HL-60 (cell line): ENCODE measurements around the gene RPL35A.

Experiments used
- DNase-seq, 2 experiments: peaks; one replicate each; pipeline ENCODE4 v3.0.0-alpha.2; 2010 to 2020; ENCODE audit warnings: low read depth in 1 of 2, low spot score in 1 of 2
- H3K27ac ChIP-seq: fragments of 250-450 bp; sonication (Bioruptor Pico); replicated peaks from 2 replicates; pipeline ENCODE4 v1.5.1; 2020; ENCODE audit warnings: mild to moderate bottlenecking, moderate library complexity
- H3K27me3 ChIP-seq: fragments of 250-450 bp; sonication (Bioruptor Pico); 2 replicates; pipeline ENCODE4 v1.5.1; 2021; ENCODE audit warnings: mild to moderate bottlenecking, moderate library complexity; ENCODE audit not compliant: insufficient read depth, poor library complexity, severe bottlenecking
- H3K4me3 ChIP-seq: replicated peaks from 2 replicates; pipeline ENCODE4 v1.5.1; 2011; ENCODE audit warnings: mild to moderate bottlenecking, control low read depth, low read length; ENCODE audit not compliant: insufficient read depth
- CTCF ChIP-seq: IDR thresholded peaks from one replicate; pipeline ENCODE4 v1.5.1; 2011; ENCODE audit warnings: low read length, control low read depth, inconsistent platforms; ENCODE audit not compliant: insufficient read depth
- GABPA ChIP-seq: IDR thresholded peaks from 2 replicates; pipeline ENCODE4 v1.6.1; 2012; ENCODE audit warnings: low read depth
- POLR2AphosphoS5 ChIP-seq: IDR thresholded peaks from 2 replicates; pipeline ENCODE4 v1.6.1; 2012; ENCODE audit warnings: low read depth
- REST ChIP-seq: IDR thresholded peaks from 2 replicates; pipeline ENCODE4 v1.6.1; 2012; ENCODE audit warnings: low read depth; ENCODE audit not compliant: insufficient replicate concordance
- SPI1 ChIP-seq: IDR thresholded peaks from 2 replicates; pipeline ENCODE4 v1.6.1; 2012; ENCODE audit warnings: low read depth, mild to moderate bottlenecking, borderline replicate concordance

RPL35A gene

DNA sequence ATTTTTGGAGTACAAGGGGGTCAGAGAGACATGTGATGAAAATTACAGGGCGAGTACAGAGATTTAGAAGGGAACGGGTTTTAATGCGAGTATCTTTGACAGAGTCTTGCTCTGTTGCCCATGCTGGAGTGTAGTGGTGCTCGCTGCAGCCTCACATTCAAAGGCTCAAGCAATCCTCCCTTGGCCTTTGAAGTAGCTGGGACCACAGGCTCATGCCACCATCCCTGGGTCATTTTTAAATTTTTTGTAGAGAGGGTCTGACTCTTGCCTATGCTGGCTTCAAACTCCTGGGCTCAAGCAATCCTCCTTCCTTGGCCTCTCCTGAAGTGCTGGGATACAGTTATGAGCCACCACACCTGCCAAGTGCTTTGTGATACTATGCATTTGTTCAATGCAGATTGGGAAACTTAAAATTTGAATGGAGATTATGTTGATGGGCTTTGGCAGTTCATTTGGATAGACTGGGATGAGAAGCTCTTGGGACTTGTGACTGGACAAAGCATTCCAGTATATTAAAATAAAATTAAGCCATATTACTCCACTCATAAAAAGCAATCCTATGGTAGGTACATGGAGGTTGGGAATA lies 6.0 kb downstream of the RPL35A start:
- Histone ChIP-seq H3K27me3 (no peaks in the 10 kb centered on the region), H3K27ac (no peak overlapping the region), H3K4me3 (no peak overlapping the region)
- no peak for DNase-seq
- TF ChIP-seq REST: no peak
- TF ChIP-seq SPI1: no peak
- no peak for TF ChIP-seq CTCF
- no peak for TF ChIP-seq GABPA
- TF ChIP-seq POLR2AphosphoS5: no peak

DNA sequence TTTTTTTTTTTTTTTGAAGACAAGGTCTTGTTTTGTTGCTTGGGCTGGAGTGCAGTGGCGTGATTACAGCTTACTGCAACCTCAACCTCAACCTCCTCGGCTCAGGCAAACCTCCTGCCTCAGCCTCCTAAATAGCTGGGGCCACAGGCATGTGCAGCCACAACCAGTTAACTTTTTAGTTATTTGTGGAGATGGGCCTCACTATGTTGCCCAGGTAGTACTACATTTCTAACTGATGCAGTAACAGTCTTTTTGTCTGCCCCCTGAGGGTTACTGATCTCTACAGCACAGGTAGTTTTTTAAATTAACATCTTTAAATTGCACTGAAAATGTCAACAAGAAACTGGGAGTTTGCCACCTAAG lies 6.6 kb downstream of the RPL35A start:
- H3K27ac ChIP-seq: peak overlapping the region; percentile 49

GRCh38 chr3:197957790-197958133 lies 7.8 kb downstream of the RPL35A start:
- DNase-seq: no peak
- Histone ChIP-seq H3K27ac (peak overlapping the region; percentile 58), H3K4me3 (no peak overlapping the region), H3K27me3 (no peaks in the 10 kb centered on the region)
- TF ChIP-seq REST (no peak), CTCF (no peak), GABPA (no peak), POLR2AphosphoS5 (no peak), SPI1 (peak; percentile 8; the same call in 1 of the 2 replicates)

More for the DNA sequence above, 6.6 kb downstream of the RPL35A start:
- Histone ChIP-seq H3K4me3 (no peak overlapping the region), H3K27me3 (no peaks in the 10 kb centered on the region)
- no peak for TF ChIP-seq REST
- TF ChIP-seq POLR2AphosphoS5: 0 out of 2 replicates have a peak, but pooled peaks have one; percentile 13
- DNase-seq: no peak
